Sigmoid colon (tissue), 4 donors: ENCODE data around the gene SEC62.

Experiments
- CTCF ChIP-seq, 4 experiments: fragments of 450-650 bp in 3 of 4; fragments of 200-600 bp in 1 of 4; IDR thresholded peaks; one replicate each; pipeline ENCODE4 v1.5.1; 2016 to 2019; ENCODE audit warnings: antibody characterized with exemption in 4 of 4, mild to moderate bottlenecking in 3 of 4, moderate library complexity in 2 of 4
- POLR2AphosphoS5 ChIP-seq, 4 donors: sonication (generic); formaldehyde crosslinking; IDR thresholded peaks; one replicate each; pipeline ENCODE4 v1.6.1; 2017; ENCODE audit warnings: antibody characterized with exemption in 4 of 4

DNA sequence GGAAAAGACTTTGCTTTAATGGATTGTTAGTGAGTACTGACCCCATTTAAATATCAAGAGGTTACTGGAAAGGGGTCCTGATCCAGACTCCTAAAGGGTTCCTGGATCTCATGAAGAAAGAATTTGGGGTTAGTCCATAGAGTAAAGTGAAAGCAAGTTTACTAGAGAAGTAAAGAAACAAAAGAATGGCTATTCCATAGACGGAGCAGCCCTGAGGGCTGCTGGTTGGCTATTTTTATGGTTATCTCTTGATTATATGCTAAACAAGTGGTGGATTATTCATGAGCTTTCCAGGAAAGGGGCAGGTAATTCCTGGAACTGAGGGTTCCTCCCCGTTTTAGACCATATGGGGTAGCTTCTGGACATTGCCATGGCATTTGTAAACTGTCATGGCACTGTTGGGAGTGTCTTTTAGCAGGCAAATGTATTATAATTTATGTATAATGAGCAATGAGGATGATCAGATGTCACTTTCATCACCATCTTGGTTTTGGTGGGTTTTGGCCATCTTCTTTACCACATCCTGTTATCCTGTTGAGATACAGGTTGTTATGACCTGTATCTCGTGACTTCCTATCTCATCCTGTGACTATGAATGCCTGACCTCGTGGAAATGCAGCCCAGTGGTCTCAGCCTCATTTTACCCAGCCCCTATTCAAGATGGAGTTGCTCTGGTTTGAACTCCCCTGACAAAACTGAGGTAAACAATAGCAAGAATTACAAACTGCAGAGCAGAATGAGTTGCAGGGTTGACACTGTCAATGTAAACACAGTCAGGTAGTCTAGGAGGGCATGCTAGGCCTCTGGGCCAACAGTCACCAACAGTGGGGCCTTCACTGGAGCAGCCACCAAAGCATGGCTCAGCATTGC, 60.9 kb downstream of the SEC62 start:
- TF ChIP-seq POLR2AphosphoS5 (IDR thresholded peaks at IDR 0.05) (no peak), CTCF (IDR thresholded peaks at IDR 0.05) (no peak)
